HCT116 (cell line): Measurements from ENCODE around the gene FSIP1. TPM values are rescaled to one million over a fixed set of nuclear protein-coding genes. Genes with fewer than 3 reads are reported as not detected.

ENCODE experiments used
- ATAC-seq: fragments of 200-7000 bp; cut with Tn5 transposase; 2 replicates; pipeline ENCODE4 v1.9.1; 2020; ENCODE audit warnings: mild to moderate bottlenecking, moderate library complexity
- BruUV-seq: library from RNA; stranded (reverse); fragments of 400-500 nt; replicated peaks from 2 replicates; lab custom pipeline; 2021; lab: Mats Ljungman, UMichigan
- CTCF ChIA-PET: fragments of 300-600 bp; sonication (Branson Sonifier 250); formaldehyde crosslinking; loops from one replicate; lab custom pipeline; 2021; ENCODE audit warnings: antibody characterized with exemption; lab: Charles Lee
- POLR2A ChIA-PET: fragments of 300-600, 350-600 bp; sonication (Branson Sonifier 250); formaldehyde crosslinking; loops from one replicate; lab custom pipeline; 2021; ENCODE audit warnings: antibody characterized with exemption; lab: Charles Lee
- RAD21 ChIA-PET, 2 experiments: fragments of 300-600 bp; sonication (Branson Sonifier 250); formaldehyde crosslinking; loops; one replicate each; lab custom pipeline; 2023; ENCODE audit warnings: low total read pairs in 2 of 2; ENCODE audit not compliant: uncharacterized antibody in 2 of 2, unreplicated experiment in 2 of 2, low non-redundant PET in 1 of 2; lab: Charles Lee
- DNase-seq: peaks from one replicate; pipeline ENCODE4 v3.0.0-alpha.2; 2010; ENCODE audit warnings: low read depth, low spot score
- H2AFZ ChIP-seq: fragments of 200-600 bp; shearing (Covaris generic), sonication (generic); 2 replicates; pipeline ENCODE4 v1.6.1; 2017; ENCODE audit warnings: low read depth, mixed run types, mixed read lengths, antibody characterized with exemption, low read length; ENCODE audit not compliant: poor library complexity, severe bottlenecking
- H3K27ac ChIP-seq: 2 replicates; pipeline ENCODE4 v1.5.1; 2012; ENCODE audit warnings: low read depth, low read length
- H3K27me3 ChIP-seq: fragments of 200-600 bp; sonication (generic); 2 replicates; pipeline ENCODE4 v1.6.1; 2016; ENCODE audit warnings: mixed run types, low read length, mixed read lengths; ENCODE audit not compliant: insufficient read depth
- H3K36me3 ChIP-seq, 2 experiments: fragments of 200-500 bp in 1 of 2; fragments of 200-600 bp in 1 of 2; sonication (Bioruptor generic) in 1 of 2; sonication (generic) in 1 of 2; 2 replicates each; pipeline versions ENCODE4 v1.5.1 to v1.6.1; 2014 to 2016; ENCODE audit warnings: low read length in 2 of 2, inconsistent platforms in 1 of 2, mixed read lengths in 1 of 2, mixed run types in 1 of 2; ENCODE audit not compliant: insufficient read depth in 2 of 2, control insufficient read depth in 1 of 2
- H3K4me1 ChIP-seq, 2 experiments: fragments of 200-600 bp in 1 of 2; sonication (generic) in 1 of 2; 2 replicates each; pipeline versions ENCODE4 v1.5.1 to v1.6.1; 2012 to 2017; ENCODE audit warnings: low read length in 2 of 2, inconsistent platforms in 1 of 2, mild to moderate bottlenecking in 1 of 2, mixed read lengths in 1 of 2, mixed run types in 1 of 2, moderate library complexity in 1 of 2; ENCODE audit not compliant: insufficient read depth in 2 of 2, control insufficient read depth in 1 of 2
- H3K4me2 ChIP-seq: fragments of 200-600 bp; sonication (generic); 2 replicates; pipeline ENCODE4 v1.6.1; 2017; ENCODE audit warnings: mixed run types, low read length, mixed read lengths
- H3K4me3 ChIP-seq, 2 experiments: fragments of 200-600 bp in 1 of 2; sonication (generic) in 1 of 2; replicated peaks in 1 of 2; 2 replicates each; pipeline ENCODE4 v1.5.1; 2011 to 2016; ENCODE audit warnings: low read length in 2 of 2, control low read depth in 1 of 2, low read depth in 1 of 2, mild to moderate bottlenecking in 1 of 2, mixed read lengths in 1 of 2, mixed run types in 1 of 2
- H3K79me2 ChIP-seq: fragments of 200-600 bp; sonication (generic); 2 replicates; pipeline ENCODE4 v1.6.1; 2017; ENCODE audit warnings: mild to moderate bottlenecking, mixed run types, low read length, moderate library complexity, mixed read lengths; ENCODE audit not compliant: insufficient read depth
- H3K9ac ChIP-seq: fragments of 200-600 bp; sonication (generic); 2 replicates; pipeline ENCODE4 v1.6.1; 2016; ENCODE audit warnings: low read length, mixed read lengths
- H3K9me2 ChIP-seq: fragments of 200-600 bp; sonication (generic), shearing (Covaris generic); 2 replicates; pipeline ENCODE4 v1.6.1; 2017; ENCODE audit warnings: mixed run types, mild to moderate bottlenecking, moderate library complexity; ENCODE audit not compliant: insufficient read depth
- H3K9me3 ChIP-seq, 2 experiments: fragments of 200-500 bp in 1 of 2; fragments of 200-600 bp in 1 of 2; sonication (Bioruptor generic) in 1 of 2; sonication (generic) in 1 of 2; 2 replicates each; pipeline ENCODE4 v1.6.1; 2014 to 2017; ENCODE audit warnings: low read length in 2 of 2, mixed read lengths in 2 of 2, inconsistent platforms in 1 of 2, low read depth in 1 of 2, mild to moderate bottlenecking in 1 of 2, mixed run types in 1 of 2, moderate library complexity in 1 of 2; ENCODE audit not compliant: control insufficient read depth in 1 of 2, insufficient read depth in 1 of 2
- H4K20me1 ChIP-seq: fragments of 200-600 bp; sonication (generic), shearing (Covaris generic); 2 replicates; pipeline ENCODE4 v1.6.1; 2017; ENCODE audit warnings: mixed run types, mild to moderate bottlenecking, moderate library complexity; ENCODE audit not compliant: insufficient read depth
- ATF3 ChIP-seq: IDR thresholded peaks from 2 replicates; pipeline ENCODE4 v1.6.1; 2012
- CBX3 ChIP-seq: IDR thresholded peaks from 2 replicates; pipeline ENCODE4 v1.6.1; 2012; ENCODE audit warnings: low read depth
- CEBPB ChIP-seq: IDR thresholded peaks from 2 replicates; pipeline ENCODE4 v1.6.1; 2012; ENCODE audit warnings: low read depth
- ELF1 ChIP-seq: IDR thresholded peaks from 2 replicates; pipeline ENCODE4 v1.6.1; 2012; ENCODE audit warnings: low read depth, borderline replicate concordance
- EZH2 ChIP-seq: fragments of 200-600 bp; sonication (generic); IDR thresholded peaks from 2 replicates; pipeline ENCODE4 v1.6.1; 2017; ENCODE audit warnings: antibody characterized with exemption, mixed run types
- EZH2phosphoT487 ChIP-seq: fragments of 200-600 bp; IDR thresholded peaks from 2 replicates; pipeline ENCODE4 v1.6.1; 2018; ENCODE audit warnings: antibody characterized with exemption, borderline replicate concordance
- FOSL1 ChIP-seq: IDR thresholded peaks from 2 replicates; pipeline ENCODE4 v1.6.1; 2012; ENCODE audit warnings: low read depth
- POLR2A ChIP-seq: IDR thresholded peaks from 2 replicates; pipeline ENCODE4 v1.7.0; 2011; ENCODE audit warnings: borderline replicate concordance; ENCODE audit not compliant: insufficient read depth, insufficient read length; ENCODE audit errors: extremely low read depth
- POLR2AphosphoS5 ChIP-seq: IDR thresholded peaks from 2 replicates; pipeline ENCODE4 v1.6.1; 2011; ENCODE audit warnings: mild to moderate bottlenecking, low read depth, low read length, moderate library complexity
- RAD21 ChIP-seq: IDR thresholded peaks from 2 replicates; pipeline ENCODE4 v1.6.1; 2012; ENCODE audit warnings: low read depth, mild to moderate bottlenecking
- SIN3A ChIP-seq: IDR thresholded peaks from 2 replicates; pipeline ENCODE4 v1.6.1; 2012; ENCODE audit warnings: low read depth
- SRF ChIP-seq: IDR thresholded peaks from 2 replicates; pipeline ENCODE4 v1.6.1; 2012; ENCODE audit warnings: low read depth
- TCF7L2 ChIP-seq: IDR thresholded peaks from 2 replicates; pipeline ENCODE4 v1.7.0; 2011; ENCODE audit warnings: borderline replicate concordance, inconsistent platforms; ENCODE audit not compliant: insufficient read depth, insufficient read length; ENCODE audit errors: extremely low read depth
- YY1 ChIP-seq: IDR thresholded peaks from 2 replicates; pipeline ENCODE4 v1.6.1; 2011; ENCODE audit warnings: low read length, low read depth, moderate library complexity, mild to moderate bottlenecking; ENCODE audit not compliant: insufficient replicate concordance; ENCODE audit errors: extremely low read depth
- ZBTB33 ChIP-seq: IDR thresholded peaks from 2 replicates; pipeline ENCODE4 v1.6.1; 2011; ENCODE audit warnings: mild to moderate bottlenecking, low read length, moderate library complexity; ENCODE audit not compliant: insufficient replicate concordance; ENCODE audit errors: extremely low read depth
- ZFX ChIP-seq: fragments of 450-650 bp; IDR thresholded peaks from 2 replicates; pipeline ENCODE4 v1.6.1; 2017
- ZNF274 ChIP-seq: fragments of 200-500 bp; sonication (Bioruptor generic); IDR thresholded peaks from 2 replicates; pipeline ENCODE4 v1.6.1; 2014; ENCODE audit warnings: mild to moderate bottlenecking, low read depth, low read length, inconsistent platforms
- intact Hi-C: fragments of 100-400 bp; cut with micrococcal nuclease; formaldehyde crosslinking; loops from 2 replicates; pipeline ENCODE4 v1.10.0; 2022
- total RNA-seq: library from RNA; stranded (reverse); gene quantifications from one replicate; pipeline ENCODE4 v1.2.1, GENCODE V29; 2021; ENCODE audit not compliant: unreplicated experiment
- TF ChIP-seq, protein P1 (sequence below), 3 experiments: fragments of 200-600 bp in 1 of 3; sonication (generic) in 1 of 3; IDR thresholded peaks in 2 of 3; conservative IDR thresholded peaks in 1 of 3; 2 replicates each; pipeline ENCODE4 v1.5.1; 2012 to 2017; ENCODE audit warnings: low read depth in 2 of 3, low read length in 2 of 3, antibody characterized with exemption in 1 of 3, borderline replicate concordance in 1 of 3, control low read depth in 1 of 3, mild to moderate bottlenecking in 1 of 3, mixed read lengths in 1 of 3, mixed run types in 1 of 3, moderate library complexity in 1 of 3; ENCODE audit not compliant: insufficient read depth in 1 of 3
- TF ChIP-seq, protein P2 (sequence below): IDR thresholded peaks from 2 replicates; pipeline ENCODE4 v1.6.1; 2012; ENCODE audit warnings: low read depth

The FSIP1 gene
- total RNA-seq, 1 experiment from 2014 or later = 0.42 TPM

DNA sequence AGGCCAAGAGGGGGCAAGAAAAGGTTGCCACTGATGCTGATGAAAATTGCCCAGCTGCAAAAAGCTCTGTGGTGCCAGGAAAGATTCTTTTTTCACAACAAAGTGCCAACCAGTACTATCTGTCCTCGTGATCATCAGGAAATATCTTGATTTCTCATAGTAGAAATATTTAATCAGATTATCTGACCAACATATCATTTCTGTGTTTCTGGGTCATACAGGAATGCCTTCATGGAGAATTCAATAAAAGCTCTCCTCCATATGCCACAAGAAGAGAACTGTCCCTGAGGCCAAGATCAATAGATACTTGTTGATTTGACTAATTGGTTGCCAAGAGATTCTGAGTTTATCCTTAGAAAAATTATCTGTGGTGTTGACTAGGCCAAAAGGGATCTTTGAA, 63.5 kb downstream of the FSIP1 start:
- CTCF ChIA-PET = interaction anchor here (0.8 to 1.2 kb wide), 2 partner anchors 38 to 39 kb away, joined by 3 to 6 read pairs; no protein-coding TSS in a partner anchor
- no peak overlapping the region for H3K9ac ChIP-seq
- DNase-seq (no peak), ATAC-seq (no peak)
- H3K9me2 ChIP-seq = no peaks in the 10 kb centered on the region
- POLR2A ChIA-PET = no interaction called here
- no peak overlapping the region for H3K27ac ChIP-seq
- BruUV-seq = no TSS peak
- no peaks in the 10 kb centered on the region for H3K9me3 ChIP-seq
- no peak overlapping the region for H3K4me2 ChIP-seq
- TF ChIP-seq TCF7L2 (no peak), RAD21 (no peak), ZFX (no peak), SIN3A (no peak), EZH2 (no peak), ELF1 (no peak), ZNF274 (no peak), YY1 (no peak), POLR2A (no peak), CBX3 (no peak), ATF3 (no peak), EZH2phosphoT487 (no peak), SRF (no peak), CEBPB (no peak), FOSL1 (no peak), POLR2AphosphoS5 (no peak), ZBTB33 (no peak)
- TF ChIP-seq, protein P1, sequence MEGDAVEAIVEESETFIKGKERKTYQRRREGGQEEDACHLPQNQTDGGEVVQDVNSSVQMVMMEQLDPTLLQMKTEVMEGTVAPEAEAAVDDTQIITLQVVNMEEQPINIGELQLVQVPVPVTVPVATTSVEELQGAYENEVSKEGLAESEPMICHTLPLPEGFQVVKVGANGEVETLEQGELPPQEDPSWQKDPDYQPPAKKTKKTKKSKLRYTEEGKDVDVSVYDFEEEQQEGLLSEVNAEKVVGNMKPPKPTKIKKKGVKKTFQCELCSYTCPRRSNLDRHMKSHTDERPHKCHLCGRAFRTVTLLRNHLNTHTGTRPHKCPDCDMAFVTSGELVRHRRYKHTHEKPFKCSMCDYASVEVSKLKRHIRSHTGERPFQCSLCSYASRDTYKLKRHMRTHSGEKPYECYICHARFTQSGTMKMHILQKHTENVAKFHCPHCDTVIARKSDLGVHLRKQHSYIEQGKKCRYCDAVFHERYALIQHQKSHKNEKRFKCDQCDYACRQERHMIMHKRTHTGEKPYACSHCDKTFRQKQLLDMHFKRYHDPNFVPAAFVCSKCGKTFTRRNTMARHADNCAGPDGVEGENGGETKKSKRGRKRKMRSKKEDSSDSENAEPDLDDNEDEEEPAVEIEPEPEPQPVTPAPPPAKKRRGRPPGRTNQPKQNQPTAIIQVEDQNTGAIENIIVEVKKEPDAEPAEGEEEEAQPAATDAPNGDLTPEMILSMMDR (IDR thresholded peaks at IDR 0.05 in 2 of 3, conservative IDR thresholded peaks at IDR 0.05 in 1 of 3; ENCODE audit: borderline replicate concordance in 1 of 3, insufficient read depth in 1 of 3, low read depth in 2 of 3, low read length in 2 of 3) = no peak
- TF ChIP-seq, protein P2, sequence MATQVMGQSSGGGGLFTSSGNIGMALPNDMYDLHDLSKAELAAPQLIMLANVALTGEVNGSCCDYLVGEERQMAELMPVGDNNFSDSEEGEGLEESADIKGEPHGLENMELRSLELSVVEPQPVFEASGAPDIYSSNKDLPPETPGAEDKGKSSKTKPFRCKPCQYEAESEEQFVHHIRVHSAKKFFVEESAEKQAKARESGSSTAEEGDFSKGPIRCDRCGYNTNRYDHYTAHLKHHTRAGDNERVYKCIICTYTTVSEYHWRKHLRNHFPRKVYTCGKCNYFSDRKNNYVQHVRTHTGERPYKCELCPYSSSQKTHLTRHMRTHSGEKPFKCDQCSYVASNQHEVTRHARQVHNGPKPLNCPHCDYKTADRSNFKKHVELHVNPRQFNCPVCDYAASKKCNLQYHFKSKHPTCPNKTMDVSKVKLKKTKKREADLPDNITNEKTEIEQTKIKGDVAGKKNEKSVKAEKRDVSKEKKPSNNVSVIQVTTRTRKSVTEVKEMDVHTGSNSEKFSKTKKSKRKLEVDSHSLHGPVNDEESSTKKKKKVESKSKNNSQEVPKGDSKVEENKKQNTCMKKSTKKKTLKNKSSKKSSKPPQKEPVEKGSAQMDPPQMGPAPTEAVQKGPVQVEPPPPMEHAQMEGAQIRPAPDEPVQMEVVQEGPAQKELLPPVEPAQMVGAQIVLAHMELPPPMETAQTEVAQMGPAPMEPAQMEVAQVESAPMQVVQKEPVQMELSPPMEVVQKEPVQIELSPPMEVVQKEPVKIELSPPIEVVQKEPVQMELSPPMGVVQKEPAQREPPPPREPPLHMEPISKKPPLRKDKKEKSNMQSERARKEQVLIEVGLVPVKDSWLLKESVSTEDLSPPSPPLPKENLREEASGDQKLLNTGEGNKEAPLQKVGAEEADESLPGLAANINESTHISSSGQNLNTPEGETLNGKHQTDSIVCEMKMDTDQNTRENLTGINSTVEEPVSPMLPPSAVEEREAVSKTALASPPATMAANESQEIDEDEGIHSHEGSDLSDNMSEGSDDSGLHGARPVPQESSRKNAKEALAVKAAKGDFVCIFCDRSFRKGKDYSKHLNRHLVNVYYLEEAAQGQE = no peak
- RAD21 ChIA-PET = no interaction called here
- no peaks in the 10 kb centered on the region for H3K27me3 ChIP-seq
- no peaks in the 10 kb centered on the region for H4K20me1 ChIP-seq
- no peaks in the 10 kb centered on the region for H3K4me1 ChIP-seq
- no peaks in the 10 kb centered on the region for H3K79me2 ChIP-seq
- H2AFZ ChIP-seq = no peak overlapping the region
- H3K4me3 ChIP-seq = no peak overlapping the region
- H3K36me3 ChIP-seq = no peaks in the 10 kb centered on the region
- intact Hi-C loops = no loop called here
